IPS-18c (cell line): Measurements from ENCODE around the gene FAM120AOS.

ENCODE experiments used
- H3K4me3 ChIP-seq: 2 replicates; pipeline ENCODE4 v1.7.0; 2013; ENCODE audit warnings: low read depth, mild to moderate bottlenecking, low read length, moderate library complexity; ENCODE audit not compliant: insufficient read depth
- H3K9me3 ChIP-seq: one replicate; pipeline ENCODE4 v1.6.1; 2013; ENCODE audit warnings: mild to moderate bottlenecking, low read length, moderate library complexity; ENCODE audit not compliant: control insufficient read depth, insufficient read depth

Gene FAM120AOS

GRCh38 chr9:93473411-93473810 is 20.0 kb upstream of the FAM120AOS start:
- Histone ChIP-seq H3K4me3 (no peak overlapping the region), H3K9me3 (no peaks in the 10 kb centered on the region)

DNA sequence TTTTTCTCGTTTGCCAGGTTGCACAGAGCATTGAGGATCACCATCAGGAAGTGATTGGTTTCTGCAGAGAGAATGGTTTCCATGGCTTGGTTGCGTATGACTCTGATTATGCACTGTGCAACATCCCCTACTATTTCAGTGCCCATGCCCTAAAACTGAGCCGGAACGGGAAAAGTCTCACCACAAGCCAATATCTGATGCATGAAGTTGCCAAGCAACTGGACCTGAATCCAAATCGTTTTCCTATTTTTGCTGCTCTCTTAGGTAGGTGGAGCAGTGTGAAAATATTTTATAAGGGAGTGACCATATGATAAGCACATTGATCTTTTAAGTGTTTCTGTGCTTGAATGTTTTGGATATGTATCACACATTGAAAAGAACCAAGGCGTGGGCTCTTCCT is 17.7 kb upstream of the FAM120AOS start:
- H3K4me3 ChIP-seq, result no peak overlapping the region

DNA sequence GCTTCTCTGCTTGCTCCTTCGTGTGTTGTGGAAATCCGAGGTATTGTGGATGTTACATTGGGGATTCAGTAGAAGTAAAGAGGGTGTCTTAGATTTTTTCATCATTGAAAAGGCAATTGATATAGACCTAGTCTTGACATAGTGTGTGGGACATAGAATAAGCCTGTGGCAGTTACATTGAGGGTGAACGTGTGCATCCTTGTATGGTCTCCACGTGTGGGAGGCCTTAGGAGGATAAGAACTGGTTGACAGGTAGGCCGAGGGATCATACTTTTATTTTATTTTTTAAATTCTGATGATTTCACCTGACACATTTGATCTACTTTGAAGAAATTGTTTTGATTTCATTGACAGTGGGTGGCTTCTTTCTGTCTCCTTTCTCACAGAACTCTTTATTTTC is 17.0 kb upstream of the FAM120AOS start:
- Histone ChIP-seq H3K9me3 (no peaks in the 10 kb centered on the region), H3K4me3 (no peak overlapping the region)

More for the DNA sequence above, 17.7 kb upstream of the FAM120AOS start:
- H3K9me3 ChIP-seq, result no peaks in the 10 kb centered on the region

DNA sequence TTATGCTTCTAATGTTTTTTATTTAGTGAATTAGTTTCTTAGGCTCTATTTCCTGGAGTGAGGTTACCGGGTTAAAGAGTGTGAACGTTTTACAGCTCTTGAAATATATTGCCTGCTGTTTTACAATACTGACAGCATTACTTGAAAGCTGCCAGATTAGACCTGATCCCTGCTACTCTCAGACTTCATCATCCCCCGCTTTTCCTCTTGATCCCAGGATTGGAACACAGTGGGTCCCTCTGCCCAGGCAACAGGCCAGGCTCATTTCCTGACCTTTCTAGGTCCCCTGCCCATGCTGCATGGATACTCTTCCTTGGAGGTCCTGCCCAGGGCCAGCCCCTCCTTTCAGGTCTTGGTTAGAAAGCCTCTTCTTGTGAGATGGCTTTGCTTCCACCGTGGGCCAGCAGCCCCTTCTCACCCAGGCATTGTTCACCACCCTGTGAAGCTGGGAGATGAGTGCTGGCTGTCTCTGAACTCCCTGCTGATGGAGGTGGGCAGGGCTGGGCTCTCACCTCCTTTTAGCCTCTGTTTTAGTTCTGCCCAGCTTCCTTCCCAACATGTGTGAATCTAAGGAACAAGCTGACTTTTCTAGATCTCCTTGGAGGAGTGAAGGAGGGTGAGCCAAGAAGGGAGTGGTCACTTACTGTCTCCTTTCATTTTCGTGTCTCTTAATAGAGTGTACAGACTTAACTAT is 15.5 kb upstream of the FAM120AOS start:
- Histone ChIP-seq H3K9me3 (no peaks in the 10 kb centered on the region), H3K4me3 (no peak overlapping the region)

- no peaks in the 10 kb centered on the region for H3K9me3 ChIP-seq
- no peak overlapping the region for H3K4me3 ChIP-seq
Measured at GRCh38 chr9:93467462-93467861, 14.1 kb upstream of the FAM120AOS start.

DNA sequence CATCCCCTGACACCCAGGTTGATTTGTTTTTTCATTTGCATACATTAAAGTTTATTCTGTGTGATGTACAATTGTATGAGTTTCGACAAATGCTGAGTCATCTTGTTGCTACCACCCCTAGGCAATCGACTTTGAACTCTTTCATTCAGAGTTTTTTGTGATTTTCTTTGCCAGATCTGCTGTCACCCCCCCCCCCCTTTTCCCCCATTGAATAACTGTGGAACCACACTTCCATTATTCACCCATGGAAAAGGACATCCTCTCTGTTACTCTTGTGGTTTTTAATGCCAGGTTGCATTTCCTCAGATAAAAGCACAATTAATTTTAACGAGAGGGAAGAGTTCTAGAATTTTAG is 13.7 kb upstream of the FAM120AOS start:
- no peak overlapping the region for H3K4me3 ChIP-seq
- no peaks in the 10 kb centered on the region for H3K9me3 ChIP-seq

- H3K4me3 ChIP-seq, result no peak overlapping the region
- no peaks in the 10 kb centered on the region for H3K9me3 ChIP-seq
Measured at GRCh38 chr9:93466416-93467061, 13.2 kb upstream of the FAM120AOS start.

GRCh38 chr9:93465855-93466254 is 12.5 kb upstream of the FAM120AOS start:
- H3K4me3 ChIP-seq, result no peak overlapping the region

GRCh38 chr9:93464876-93465275 is 11.5 kb upstream of the FAM120AOS start:
- H3K4me3 ChIP-seq, result no peak overlapping the region
- no peaks in the 10 kb centered on the region for H3K9me3 ChIP-seq

More at GRCh38 chr9:93465855-93466254, 12.5 kb upstream of the FAM120AOS start:
- H3K9me3 ChIP-seq, result no peaks in the 10 kb centered on the region

DNA sequence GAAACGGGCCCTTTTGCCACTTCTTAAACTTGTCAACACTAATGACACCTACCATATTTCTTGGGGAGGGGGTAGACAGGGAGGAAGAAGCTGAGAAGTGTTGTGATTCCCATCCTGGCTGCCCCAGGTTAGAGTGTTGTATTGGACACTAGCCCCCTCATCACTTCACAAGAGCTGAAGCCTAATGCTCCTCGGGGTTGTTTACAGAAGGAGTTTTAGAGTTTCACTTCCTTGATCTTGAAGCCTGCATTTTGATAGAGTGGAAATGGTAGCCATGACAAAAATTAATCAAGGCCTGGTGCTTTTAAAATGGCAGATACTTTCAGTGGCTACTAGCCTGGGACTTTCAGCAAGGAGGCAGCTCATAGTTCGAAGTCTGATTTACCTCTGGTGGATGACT is 11.0 kb upstream of the FAM120AOS start:
- no peak overlapping the region for H3K4me3 ChIP-seq

DNA sequence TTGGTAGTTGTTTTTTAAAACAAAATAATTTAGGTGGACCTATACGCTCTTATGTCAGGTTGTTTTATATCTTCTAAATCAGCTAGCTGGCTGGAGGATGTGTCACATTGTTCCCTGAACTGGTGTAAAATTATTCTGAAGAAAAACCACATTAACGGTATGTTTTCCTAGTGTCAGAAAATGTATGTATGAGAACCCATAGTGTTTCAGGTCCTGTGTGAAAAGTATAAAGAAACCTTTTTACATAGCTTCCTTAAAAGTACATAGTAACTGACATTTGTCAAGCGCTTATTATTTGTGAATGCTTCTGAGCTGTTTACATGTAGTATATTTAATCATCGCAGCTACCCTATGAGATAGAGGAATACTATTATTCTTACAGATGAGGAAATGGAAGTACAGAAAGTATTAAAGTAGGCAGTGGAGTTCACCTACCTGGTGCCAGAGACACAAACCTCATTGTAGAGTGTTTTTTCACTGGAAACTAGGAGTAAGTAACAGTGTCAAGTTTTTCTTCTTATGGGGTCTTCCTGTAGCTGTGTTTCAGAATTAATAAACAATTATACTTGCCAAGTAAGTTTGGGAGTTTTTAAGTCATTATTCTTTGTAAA is 10.4 kb upstream of the FAM120AOS start:
- Histone ChIP-seq H3K9me3 (no peaks in the 10 kb centered on the region), H3K4me3 (no peak overlapping the region)

More for the DNA sequence above, 11.0 kb upstream of the FAM120AOS start:
- H3K9me3 ChIP-seq, result no peaks in the 10 kb centered on the region

GRCh38 chr9:93461821-93462220 is 8.4 kb upstream of the FAM120AOS start:
- no peaks in the 10 kb centered on the region for H3K9me3 ChIP-seq
- H3K4me3 ChIP-seq, result no peak overlapping the region

DNA sequence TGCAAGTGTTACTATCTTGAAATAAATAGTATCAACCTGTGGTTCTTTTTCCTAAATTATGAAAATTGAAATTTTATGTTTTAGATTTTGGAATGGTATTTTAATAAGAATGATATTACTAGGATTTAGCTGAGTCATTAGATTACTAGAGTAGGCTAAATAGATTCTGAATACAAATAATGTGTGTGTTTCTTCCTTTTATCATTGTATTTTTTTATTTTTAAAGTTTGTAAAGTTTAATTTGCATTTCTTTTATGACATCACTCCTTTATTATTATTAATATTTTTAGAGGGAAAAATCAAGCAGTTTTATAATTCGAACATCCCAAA is 8.0 kb upstream of the FAM120AOS start:
- Histone ChIP-seq H3K9me3 (no peaks in the 10 kb centered on the region), H3K4me3 (no peak overlapping the region)

DNA sequence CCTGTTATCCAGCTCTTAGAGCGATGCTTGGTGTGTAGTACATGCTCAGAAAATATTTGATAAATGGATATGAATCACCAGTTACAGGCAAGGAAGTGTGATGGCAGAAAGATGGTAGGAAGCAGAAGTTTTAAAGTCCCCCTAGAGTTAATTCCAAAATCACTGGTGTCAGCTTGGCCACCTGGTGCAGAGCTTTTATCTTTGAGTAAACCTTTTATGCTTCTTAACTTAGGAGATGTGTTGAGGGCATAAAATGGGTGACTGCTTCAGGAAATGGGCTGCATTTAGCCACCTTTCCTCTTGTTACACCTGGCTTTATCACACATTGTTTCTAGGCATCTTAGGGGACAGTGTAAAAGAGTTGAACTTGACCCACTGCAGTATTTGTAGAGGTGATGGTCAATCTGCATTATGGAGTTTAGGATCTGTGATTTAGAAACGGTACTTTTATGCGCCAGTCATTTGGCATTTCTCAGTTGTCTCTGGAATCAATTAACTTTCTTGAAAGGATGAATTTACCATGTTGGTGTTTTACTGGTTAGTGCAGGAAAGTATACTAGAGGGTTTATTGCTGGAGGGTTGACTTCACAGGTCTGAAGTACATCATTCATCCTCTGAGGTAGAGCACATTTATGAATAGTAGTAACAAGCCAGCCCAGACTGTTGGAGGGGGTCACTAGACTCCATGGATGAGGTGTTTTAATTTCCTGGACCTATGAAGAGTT is 7.5 kb upstream of the FAM120AOS start:
- Histone ChIP-seq H3K9me3 (no peaks in the 10 kb centered on the region), H3K4me3 (no peak overlapping the region)

DNA sequence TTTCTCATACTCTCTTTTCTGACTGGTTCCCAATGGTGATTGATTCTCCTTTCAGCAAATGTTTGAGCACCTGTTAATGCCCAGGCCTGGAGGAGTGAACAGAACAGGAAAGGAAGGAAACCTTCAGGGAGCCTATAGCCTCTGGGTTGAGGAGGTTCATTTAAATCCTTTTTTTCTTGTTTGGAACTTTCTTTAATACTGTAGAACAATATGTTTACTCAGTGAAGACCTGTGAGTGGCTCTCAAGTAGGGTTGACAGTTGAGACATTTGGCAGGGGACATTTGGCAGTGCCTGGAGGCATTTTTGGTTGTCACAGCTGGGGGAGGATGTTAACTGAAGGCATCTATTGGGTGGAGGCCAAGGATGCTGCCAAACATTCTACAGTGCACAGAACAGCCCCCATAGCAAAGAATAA is 6.1 kb upstream of the FAM120AOS start:
- Histone ChIP-seq H3K9me3 (no peaks in the 10 kb centered on the region), H3K4me3 (no peak overlapping the region)

GRCh38 chr9:93458712-93459111 is 5.3 kb upstream of the FAM120AOS start:
- no peaks in the 10 kb centered on the region for H3K9me3 ChIP-seq
- H3K4me3 ChIP-seq, result no peak overlapping the region

- H3K9me3 ChIP-seq, result peaks cover 2% of the 10 kb centered on the region
Measured at GRCh38 chr9:93457006-93457405, 3.6 kb upstream of the FAM120AOS start.

DNA sequence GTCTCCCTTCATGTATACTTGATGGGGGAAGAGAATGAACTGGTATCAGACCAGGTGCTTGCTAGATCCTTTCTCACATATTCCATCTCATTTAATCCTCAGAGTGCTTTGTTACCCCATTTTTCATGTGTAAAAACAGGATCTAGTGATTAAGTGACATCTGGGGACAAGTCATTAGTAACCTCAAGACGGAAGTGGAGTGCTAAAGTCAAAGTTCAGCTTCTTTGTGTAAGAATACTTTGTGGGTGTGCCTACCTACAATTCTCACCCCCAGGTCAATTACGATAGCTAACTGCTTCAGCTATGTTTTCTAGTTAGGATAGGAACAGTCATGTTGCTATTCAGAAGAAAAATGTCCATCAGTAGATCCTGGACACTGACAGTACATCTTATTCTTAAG is 3.1 kb upstream of the FAM120AOS start:
- no peak overlapping the region for H3K4me3 ChIP-seq
- peaks cover 2% of the 10 kb centered on the region for H3K9me3 ChIP-seq

More at GRCh38 chr9:93457006-93457405, 3.6 kb upstream of the FAM120AOS start:
- H3K4me3 ChIP-seq, result no peak overlapping the region
